Right lobe of liver (tissue), 4 donors: ENCODE results near the gene RABEP2.

Experiments
- CTCF ChIP-seq, 4 donors: fragments of 200-600 bp in 3 of 4; fragments of 450-650 bp in 1 of 4; IDR thresholded peaks; one replicate each; pipeline versions ENCODE4 v1.5.1 to v1.8.0; 2016 to 2022; ENCODE audit warnings: antibody characterized with exemption in 4 of 4, mild to moderate bottlenecking in 2 of 4
- POLR2A ChIP-seq: fragments of 450-650 bp; IDR thresholded peaks from one replicate; pipeline ENCODE4 v1.6.1; 2017; ENCODE audit warnings: antibody characterized with exemption, mild to moderate bottlenecking
- donor health status: DM: no; HTN: no; CAD: no.
- donor health status: DM: no; HTN: no; CAD: no.
- donor health status: DM: no; HTN: yes; CAD: no.

- TF ChIP-seq CTCF (IDR thresholded peaks at IDR 0.05) (no peak), POLR2A (no peak)
These were observed 7.5 kb upstream of the RABEP2 start for GRCh38 chr16:28932339-28933141.
